Measurements from ENCODE around the gene RPS18.

GRCh38 chr6:33236328-33236727, 35.5 kb upstream of the RPS18 start:
- TF ChIP-seq, protein P1, sequence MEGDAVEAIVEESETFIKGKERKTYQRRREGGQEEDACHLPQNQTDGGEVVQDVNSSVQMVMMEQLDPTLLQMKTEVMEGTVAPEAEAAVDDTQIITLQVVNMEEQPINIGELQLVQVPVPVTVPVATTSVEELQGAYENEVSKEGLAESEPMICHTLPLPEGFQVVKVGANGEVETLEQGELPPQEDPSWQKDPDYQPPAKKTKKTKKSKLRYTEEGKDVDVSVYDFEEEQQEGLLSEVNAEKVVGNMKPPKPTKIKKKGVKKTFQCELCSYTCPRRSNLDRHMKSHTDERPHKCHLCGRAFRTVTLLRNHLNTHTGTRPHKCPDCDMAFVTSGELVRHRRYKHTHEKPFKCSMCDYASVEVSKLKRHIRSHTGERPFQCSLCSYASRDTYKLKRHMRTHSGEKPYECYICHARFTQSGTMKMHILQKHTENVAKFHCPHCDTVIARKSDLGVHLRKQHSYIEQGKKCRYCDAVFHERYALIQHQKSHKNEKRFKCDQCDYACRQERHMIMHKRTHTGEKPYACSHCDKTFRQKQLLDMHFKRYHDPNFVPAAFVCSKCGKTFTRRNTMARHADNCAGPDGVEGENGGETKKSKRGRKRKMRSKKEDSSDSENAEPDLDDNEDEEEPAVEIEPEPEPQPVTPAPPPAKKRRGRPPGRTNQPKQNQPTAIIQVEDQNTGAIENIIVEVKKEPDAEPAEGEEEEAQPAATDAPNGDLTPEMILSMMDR (IDR thresholded peaks at IDR 0.05), result no peak
- no peak for TF ChIP-seq POLR2A (IDR thresholded peaks at IDR 0.05)

Measured in esophagus squamous epithelium (tissue), 4 donors.